Neural progenitor cell (in vitro differentiated cells): ENCODE measurements around the gene TNRC18.

Source experiments
- CTCF ChIP-seq: fragments of 200-600 bp; sonication (generic); IDR thresholded peaks from 2 replicates; pipeline ENCODE4 v1.5.1; 2017; ENCODE audit warnings: antibody characterized with exemption, mild to moderate bottlenecking
- EZH2 ChIP-seq: fragments of 200-600 bp; sonication (generic); IDR thresholded peaks from 2 replicates; pipeline ENCODE4 v1.6.1; 2017; ENCODE audit warnings: antibody characterized with exemption, mild to moderate bottlenecking, moderate library complexity

- TF ChIP-seq CTCF = no peak
- TF ChIP-seq EZH2 = no peak
Observed at GRCh38 chr7:5452937-5453540, 29.4 kb upstream of the TNRC18 start.
